NCI-H1694 treated with DMSO at 0.1 percent for 48 hours (cell line): ENCODE measurements around the gene AAGAB.

ENCODE experiments used
- DNase-seq: peaks from one replicate; lab custom pipeline; 2025; lab: John Stamatoyannopoulos, UW

AAGAB gene

DNA sequence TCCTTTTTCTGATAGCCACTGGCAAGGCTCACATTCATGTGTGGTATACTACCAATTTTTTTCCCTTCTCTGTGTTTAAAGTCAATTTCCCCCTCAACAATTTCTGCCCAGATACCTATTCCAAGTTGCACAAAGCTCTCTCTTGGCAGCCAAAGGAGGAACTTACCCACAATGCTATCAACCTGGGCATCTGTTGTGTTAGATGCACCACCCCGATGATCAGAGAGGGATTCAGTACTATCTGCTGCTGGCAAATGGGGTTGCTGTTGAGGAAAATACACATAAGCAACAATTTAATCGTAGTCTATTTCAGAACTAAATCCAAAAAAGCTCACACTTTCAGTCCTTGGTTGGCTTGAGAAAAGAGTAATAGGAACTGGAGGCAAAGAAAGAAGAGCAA is 46.1 kb downstream of the AAGAB start:
- DNase-seq, result no peak

DNA sequence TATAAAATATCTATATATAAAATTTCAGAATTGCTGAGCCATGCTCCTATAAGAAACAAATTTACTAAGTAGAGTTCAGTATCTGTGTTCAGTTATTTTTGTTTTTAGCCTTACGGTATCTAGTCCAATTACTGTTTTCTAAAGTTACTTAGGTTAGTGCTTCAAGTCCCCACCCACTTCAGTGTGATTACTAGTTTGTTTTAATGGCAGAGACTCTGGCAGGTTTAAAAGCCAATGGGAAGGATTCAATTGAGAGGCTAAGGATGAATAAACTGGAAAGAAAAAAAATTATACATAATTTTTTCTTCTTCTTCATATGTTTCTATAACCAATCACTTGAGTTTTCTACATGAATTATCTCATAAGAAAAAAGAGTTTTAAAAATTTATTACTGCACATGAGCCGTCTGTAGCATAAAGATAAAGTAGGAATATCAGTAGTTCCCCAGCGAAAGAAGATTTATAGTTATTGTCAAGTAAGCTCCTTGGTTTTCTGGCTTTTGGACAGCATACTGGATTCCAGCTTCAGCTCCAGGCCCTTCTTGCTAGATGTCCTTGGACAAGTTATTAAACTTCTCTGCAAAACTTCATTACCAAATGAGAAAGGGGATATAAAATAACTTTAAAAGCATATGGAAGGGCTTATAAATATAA is 46.8 kb downstream of the AAGAB start:
- no peak for DNase-seq

DNA sequence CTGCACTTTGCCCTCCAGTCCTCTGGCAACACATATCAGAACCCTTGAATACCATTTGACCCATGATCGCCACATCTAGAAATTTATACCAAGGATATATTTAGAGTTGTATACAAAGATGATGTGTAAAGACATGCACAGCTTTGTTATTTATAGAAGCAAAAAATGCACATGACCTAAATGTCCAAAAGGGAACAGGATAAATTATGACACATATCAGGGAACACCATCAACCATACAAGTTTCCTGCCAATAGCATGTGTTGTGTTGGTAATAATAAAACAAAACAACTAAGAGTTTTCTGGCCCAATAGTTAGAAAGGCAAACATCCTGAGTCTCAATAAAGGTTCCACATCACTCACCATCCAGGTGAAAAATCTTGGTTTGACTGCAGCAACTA is 51.5 kb downstream of the AAGAB start:
- DNase-seq, result no peak

DNA sequence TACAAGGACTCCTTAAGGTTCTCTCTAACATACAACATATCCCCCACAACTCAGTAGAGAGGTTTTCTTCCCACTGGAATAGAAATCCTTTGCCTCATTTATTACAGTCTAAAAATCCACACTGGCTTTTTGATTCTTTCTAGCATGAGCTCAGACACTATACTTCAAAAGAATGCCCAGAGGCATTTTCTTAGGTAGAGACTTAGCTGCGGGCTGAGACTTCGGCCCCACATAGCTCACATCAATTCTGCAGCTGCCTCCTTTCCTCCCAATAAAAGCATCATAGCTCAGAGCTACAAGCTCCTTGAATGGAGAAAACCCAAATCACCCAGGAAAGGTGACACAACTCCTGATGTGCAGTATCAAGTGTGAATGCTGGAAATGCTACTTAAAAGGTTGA is 52.4 kb downstream of the AAGAB start:
- no peak for DNase-seq

DNA sequence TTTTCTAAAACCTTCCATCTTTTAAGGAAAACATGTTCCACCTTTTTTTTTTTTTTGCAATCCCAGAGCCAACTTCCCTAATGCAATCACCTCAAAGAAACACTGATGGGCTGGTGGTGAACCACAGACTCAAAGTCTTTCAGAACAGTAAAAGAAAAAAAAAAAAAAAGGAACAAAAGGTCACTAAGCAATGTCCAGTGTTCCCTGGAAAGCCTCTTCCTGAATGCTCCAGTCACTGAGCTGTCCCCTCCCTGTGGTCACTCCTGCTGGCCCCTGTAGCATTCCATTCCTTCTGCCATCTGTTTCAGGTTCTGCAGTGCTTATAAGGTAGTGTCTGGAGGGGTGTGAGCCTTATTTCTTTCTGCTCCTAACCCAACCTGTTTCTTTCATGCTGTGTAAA is 53.3 kb downstream of the AAGAB start:
- no peak for DNase-seq

DNA sequence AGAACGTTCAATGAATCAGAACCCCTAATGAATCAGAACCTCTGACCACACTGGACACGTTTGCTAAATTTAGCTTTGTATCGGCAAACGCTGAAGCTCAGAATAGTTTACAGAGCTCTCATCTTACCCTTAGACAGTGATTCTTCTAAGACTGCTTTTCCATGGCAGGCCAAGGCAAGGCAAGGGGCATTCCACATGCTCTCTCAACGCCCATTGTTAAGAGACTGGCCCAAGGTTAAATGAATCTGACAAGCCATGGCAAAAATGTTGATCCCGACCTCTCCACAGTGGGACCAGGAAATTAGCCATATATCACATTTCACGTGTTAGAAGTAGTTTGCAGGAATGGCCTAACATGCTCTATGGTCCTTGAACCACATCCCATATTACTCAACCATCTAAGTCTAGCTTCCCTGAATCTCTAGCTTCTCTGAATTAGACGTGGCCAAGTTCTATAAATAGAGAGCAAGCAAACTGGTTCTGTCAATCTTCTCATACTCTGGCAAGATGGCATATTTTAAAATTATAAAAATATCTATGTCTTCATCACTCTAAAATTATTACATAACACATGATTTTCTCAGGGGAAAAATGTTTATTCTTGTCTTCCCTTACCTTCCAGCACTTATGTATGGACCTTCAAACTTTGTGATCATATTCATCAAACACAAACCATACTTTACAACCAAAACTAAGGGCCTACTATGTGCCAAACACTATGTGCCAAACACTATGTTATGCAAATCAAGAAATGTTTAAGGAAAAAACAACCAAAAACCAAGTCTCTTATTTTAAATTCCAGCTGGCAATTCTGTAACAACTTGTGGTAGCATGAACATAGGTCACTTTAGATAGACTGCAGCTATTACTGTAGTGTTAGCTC is 54.3 kb downstream of the AAGAB start:
- no peak for DNase-seq

DNA sequence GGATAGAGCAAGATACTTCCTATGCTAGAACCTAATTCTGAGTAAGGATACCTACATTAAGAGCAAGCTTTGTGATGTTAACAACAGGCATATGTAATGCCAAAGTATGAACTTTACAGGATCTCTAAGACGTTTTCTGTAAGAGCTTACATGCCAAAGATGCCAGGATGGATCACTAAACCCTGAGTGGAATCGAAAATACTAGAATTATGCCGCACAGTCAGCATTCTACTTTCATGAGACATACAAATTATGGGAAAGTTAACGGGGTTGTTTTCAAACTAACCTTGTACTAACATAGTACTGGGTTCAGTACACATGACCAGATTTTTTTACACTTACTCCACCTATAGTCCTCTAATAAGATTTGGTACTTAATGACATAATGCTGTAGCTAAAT is 55.1 kb downstream of the AAGAB start:
- DNase-seq, result no peak

DNA sequence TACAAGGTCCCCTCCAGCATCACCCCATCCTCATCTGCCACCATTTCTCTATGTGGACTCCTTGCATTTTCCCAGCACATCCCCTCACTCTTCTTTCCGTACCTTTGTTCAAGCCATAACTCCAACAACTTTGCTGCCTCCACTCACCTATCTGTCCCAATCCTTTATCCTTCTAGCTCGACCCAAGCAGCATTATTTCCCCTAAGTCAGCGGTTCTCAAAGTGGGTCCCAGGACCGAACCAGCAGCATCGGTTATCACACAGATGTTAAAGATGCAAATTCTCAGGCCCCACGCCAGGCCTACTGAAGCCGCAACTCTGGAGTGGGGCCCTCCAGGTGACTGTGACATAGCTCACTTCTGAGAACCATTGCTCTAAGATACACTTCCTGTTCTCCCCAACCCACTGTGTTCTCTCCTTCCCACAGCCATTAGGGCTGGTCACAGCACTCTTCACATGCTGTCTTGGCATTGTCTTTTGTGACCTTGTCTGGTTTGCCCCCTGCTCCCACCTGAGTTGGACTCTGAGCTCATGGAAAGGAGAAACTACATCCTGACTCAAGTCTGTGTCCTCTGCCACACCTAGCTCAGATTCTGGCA is 56.2 kb downstream of the AAGAB start:
- DNase-seq, result no peak

DNA sequence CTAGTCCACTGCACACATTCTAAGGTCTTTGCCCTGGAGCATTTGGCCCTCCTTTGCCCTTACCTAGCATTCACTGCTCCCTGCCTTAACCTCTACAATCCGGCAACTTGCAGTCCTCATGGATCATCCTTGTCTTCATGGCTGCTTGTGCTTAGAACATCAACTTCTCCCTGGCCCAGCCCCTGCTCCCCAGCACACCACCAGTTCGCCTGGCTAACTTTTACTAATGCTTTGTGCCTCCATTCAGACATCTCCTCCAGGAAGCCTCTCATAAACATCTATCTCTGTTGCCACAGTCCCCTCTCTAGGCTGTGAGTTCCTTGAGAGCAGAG is 57.1 kb downstream of the AAGAB start:
- DNase-seq, result no peak

DNA sequence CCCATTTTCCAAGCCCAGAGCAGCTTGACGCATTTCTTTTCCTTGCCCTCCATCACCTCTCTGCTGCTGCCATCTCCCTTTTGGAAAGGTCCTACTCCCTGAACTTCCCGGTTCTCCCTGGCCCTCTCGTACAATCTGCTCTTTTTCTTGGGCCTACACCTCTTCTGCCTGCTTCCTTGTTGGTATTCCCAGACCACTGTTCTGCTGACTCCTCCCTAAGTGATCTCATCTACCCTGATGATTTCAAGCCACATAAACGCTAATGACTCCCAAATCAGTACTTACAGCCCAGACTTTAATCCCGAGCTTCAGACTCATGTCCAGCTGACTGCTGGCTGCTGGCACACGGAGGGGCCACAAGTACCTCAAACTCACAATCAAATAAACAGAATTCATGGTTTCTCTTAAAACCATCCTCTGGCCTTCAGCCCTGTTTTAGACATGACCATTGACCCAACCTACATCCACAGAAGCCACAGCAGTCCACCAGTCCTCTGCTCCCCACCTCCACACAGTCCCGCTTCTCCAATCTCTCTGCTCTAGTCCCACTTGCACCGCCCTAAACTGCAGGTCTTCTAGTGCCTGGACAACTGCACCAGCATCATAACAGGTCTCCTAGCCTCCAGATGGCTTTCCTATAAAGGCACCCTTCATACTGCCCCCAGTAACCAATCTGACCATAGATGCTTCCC is 57.6 kb downstream of the AAGAB start:
- no peak for DNase-seq

DNA sequence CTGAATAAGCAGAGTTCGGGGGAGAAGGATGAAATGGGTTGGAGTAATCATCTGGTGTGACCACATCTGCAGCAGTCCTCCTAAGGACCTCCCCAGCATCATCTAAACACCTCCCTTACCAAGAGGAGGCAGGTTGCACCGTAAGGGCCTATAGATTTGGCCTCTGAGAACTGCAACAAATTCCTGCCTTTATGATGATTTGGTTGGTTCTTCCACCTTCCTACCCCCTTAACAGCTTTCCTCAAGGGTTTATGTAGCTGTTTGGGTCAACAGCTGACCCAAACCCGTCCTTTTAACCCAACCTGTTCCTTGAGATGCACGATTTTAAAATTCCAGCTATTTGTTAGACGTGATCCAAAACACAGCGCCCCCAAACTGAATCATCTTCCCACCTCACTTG is 58.2 kb downstream of the AAGAB start:
- no peak for DNase-seq

DNA sequence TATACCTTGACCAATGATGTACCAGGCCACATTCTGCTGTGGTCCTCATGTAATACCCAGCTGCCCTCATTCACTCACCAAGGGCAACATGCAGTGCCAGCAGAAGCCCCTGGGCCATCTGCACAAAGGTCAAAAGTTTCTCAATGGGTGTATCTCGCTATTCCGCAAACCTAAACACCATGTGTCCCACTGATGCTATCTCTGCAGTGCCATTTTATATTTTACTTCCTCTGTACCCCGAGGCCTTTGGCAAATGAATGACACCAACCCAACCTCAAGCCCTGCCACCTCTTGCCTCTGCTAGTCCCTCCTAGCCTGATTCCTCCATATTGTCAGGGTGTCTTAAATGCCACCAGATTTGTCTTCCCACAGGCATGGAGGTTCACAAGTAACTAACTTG is 59.2 kb downstream of the AAGAB start:
- no peak for DNase-seq

DNA sequence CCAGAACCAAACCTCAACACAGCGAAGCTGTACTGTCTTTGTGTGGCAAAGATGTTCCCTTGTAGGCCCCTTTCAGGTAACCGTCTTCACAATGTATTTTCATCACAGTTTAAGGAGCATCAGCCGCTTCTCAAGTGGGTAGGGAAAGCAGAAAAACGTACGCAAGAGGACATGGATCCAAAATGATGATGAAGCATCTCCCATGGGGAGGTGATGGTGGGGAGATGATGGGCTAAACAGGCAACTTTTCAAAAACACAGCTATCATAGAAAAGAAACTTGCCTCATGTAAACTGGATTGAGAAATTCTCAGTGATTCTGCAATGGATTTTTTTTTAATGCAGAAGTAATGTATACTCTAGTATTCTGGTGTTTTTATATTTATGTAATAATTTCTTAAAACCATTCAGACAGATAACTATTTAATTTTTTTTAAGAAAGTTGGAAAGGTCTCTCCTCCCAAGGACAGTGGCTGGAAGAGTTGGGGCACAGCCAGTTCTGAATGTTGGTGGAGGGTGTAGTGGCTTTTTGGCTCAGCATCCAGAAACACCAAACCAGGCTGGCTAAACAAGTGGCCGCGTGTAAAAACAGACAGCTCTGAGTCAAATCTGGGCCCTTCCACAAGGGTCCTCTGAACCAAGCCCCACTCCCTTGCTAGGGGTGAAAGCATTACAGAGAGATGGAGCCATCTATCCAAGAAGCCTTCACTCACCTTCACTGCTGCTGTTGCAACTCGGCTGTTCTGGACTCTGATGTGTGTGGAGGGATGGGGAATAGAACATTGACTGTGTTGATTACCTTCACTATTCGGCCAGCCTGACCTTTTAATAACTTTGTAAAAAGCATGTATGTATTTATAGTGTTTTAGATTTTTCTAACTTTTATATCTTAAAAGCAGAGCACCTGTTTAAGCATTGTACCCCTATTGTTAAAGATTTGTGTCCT is 60.0 kb downstream of the AAGAB start:
- no peak for DNase-seq

DNA sequence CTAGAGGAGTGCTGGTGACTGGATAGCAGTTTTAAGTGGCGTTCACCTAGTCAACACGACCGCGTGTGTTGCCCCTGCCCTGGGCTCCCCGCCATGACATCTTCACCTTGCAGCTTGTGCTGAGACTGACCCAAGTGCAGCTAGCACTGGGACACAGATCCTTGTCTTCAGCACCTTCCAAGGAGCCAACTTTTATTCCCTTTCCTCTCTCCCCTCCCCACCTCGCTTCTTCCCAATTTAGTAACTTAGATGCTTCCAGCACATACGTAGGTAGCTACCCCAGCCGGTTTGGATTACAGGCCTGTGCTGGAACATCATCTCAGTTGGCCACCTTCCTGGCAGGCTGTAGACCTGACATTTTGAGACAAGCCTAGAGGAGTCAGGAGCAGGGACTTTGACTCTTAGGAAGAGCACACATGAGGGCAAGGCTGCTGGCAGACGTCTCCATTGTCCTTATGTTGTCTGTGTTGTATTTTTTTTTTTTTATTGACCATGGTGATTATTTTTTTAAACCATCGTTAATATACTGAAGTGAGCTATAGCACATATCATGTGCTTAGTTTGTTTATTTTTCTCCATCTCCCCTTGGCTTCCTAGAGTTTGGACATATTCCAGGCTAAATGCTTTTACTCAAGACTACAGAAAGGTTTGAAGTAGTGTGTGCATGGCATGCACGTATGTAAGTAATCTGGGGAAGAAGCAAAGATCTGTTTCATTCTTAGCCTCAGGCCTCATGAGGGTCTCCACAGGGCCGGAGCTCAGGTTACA is 61.1 kb downstream of the AAGAB start:
- no peak for DNase-seq

DNA sequence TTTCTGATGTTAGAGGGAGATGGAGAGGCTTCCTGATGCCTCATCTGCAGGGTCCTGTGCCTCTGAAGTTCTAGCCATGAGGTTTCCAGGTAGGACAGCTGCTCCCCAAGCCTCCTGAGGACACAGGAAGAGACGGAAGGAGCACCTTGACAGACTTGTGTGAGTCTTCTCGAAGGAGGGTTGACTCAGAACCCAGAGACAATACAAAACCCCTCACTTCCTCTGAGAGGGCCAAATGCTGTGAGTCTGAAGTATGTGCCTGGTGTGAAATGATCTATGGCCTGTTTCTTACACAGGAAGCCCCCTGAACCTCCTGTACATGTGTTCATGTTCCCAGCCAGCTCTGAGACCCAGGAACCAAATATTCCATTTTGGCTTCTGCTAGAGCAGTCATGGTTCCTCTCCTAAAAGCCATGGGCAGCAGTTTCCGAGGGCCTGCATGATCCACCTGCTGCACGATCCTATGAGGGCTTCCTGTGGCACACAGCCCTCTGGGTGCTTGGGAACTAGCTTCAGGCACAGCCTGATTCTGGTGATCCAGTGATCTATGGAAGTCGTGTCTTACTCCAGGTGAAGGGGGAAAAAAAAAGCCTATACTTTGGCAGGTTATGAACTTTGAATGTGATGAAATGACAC is 62.2 kb downstream of the AAGAB start:
- DNase-seq, result no peak

DNA sequence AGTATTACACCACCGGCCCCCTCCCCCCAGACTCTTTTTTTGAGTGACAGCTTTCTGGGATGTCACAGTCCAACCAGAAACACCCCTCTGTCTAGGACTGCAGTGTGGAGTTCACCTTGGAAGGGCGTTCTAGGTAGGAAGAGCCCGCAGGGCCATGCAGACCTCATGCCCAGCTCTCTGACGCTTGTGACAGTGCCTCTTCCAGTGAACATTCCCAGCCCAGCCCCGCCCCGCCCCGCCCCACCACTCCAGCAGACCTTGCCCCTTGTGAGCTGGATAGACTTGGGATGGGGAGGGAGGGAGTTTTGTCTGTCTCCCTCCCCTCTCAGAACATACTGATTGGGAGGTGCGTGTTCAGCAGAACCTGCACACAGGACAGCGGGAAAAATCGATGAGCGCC is 63.6 kb downstream of the AAGAB start:
- no peak for DNase-seq

DNA sequence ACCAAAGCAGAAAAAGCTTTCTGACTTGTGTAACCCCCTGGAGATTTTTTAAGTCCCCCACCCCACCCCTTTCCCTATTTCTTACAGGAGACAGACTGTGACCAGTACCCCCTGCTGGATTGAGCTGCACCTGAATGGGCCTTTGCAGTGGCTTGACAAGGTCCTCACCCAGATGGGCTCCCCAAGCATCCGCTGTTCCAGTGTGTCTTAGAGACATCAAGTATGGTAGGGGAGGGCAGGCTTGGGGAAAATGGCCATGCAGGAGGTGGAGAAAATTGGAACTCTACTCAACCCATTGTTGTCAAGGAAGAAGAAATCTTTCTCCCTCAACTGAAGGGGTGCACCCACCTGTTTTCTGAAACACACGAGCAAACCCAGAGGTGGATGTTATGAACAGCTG is 64.1 kb downstream of the AAGAB start:
- DNase-seq, result no peak

DNA sequence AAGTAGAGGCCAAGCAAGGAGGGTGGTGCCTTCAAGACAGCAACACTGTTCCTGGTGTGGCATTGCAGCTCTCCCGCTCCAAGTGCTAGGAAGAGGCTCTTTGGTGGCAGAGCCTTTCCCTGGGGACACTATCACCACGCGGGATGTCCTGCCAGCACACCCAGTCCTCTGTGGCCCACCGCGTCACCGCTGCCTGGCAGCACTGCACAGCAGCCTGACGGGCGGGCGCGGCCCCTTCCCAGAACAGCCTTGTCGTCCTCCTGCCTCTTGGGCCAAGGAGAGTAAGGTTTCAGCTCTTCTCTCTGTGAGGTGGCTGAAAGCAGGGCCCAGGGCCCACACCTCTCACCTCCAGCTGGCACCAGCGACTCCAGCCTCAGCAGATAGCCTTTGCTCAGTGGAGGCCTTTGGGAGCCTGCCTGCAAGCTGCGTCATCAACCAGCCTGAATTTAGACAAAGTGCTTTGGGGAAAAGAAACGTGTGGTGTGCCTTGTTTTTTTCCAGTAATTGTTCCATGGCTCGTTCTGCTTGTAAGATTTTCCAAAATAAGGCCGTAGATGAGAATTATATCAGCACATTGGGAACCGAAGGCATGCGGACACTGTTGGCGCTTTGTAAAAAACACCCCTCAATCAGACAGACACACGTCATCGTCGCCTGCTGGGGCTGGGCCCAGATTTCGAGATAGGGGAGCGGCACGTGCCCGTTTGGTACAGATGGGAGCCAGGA is 65.0 kb downstream of the AAGAB start:
- no peak for DNase-seq

DNA sequence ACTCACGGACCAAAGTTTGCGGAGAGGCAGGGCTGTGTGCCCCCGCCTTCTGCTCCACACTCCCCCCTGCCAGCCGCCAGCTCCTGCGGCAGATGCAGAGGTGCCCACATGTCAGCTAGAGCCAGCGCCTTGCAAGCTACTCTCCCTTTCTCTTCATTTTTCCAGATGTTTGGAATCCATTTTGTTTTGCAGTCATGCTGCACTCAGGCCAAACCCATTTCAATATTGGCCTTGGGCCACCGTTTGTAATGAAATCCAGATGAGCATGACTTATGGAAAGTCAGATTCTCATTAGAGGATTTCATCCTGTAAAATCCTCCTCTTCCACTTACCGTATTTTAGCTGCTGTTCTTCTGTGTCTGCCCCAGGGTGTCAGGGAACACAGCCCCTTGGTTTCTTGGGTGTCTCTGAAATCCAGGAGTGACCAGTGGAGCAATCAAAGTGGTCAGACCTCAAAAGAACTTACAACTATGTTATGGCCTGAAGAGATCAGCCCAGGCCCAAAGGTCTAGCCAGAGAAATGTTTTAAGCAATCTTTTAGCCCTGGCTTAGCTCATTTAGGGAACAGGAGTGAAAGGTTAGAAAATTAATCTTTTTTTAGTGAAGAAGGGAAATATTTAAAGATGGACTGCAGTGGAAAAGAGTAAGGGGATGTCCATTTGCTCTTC is 65.8 kb downstream of the AAGAB start:
- DNase-seq, result no peak
